Nephron progenitor cell (in vitro differentiated cells): ENCODE measurements around the gene MLH3.

Experiments
- DNase-seq: peaks from one replicate; pipeline ENCODE4 v3.0.0; 2021
- H3K27ac Mint-ChIP-seq: 2 replicates; pipeline ENCODE4 v1.8.0; 2021; ENCODE audit warnings: mild to moderate bottlenecking, moderate library complexity, mixed read lengths
- H3K27me3 Mint-ChIP-seq: 2 replicates; pipeline ENCODE4 v1.8.0; 2021; ENCODE audit warnings: mild to moderate bottlenecking, low read depth, mixed read lengths; ENCODE audit not compliant: poor library complexity
- H3K36me3 Mint-ChIP-seq: 2 replicates; pipeline ENCODE4 v1.8.0; 2021; ENCODE audit warnings: low read depth, mixed read lengths
- H3K4me1 Mint-ChIP-seq: 2 replicates; pipeline ENCODE4 v1.8.0; 2021; ENCODE audit warnings: mixed read lengths
- H3K4me3 Mint-ChIP-seq: 2 replicates; pipeline ENCODE4 v1.8.0; 2021; ENCODE audit warnings: mild to moderate bottlenecking, moderate library complexity, mixed read lengths
- H3K9me3 Mint-ChIP-seq: 2 replicates; pipeline ENCODE4 v1.8.0; 2021; ENCODE audit warnings: mild to moderate bottlenecking, moderate library complexity, mixed read lengths
- TF ChIP-seq, protein P1 (sequence below): fragments of 200-600 bp; sonication (generic); IDR thresholded peaks from 2 replicates; pipeline ENCODE4 v1.5.0; 2021; ENCODE audit warnings: antibody characterized with exemption

The MLH3 gene

DNA sequence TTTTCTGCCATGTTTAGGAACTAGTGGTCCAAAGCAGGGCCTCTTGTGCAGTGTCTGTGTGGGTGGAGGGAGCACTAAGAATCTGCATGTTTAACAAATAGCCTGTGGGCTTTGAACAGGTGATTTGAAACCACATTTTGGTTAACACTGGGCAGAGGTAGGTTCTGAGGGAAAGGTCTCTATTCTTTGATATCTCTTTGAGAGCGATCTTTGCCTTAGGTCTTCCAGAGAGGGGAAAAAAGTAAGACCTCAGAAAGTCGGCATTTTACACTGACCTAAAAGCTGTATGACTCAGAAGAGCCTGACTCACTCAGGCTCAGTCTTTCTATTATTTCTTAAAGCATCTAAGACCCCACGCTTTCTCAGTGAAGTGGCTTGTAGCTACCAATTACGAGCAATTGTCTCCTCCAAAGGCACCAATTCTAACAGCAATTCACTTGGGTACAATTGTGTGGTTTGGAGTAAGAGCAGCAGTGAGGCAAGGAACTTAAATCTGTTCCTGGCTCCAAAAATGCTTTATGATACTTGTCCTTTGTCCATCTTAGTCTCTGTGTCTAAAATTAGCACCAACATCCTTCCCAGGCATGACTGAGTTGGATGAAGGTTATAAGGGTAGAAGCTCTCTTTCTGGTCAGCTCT, 39.8 kb downstream of the MLH3 start:
- peaks cover 64% of the 10 kb centered on the region for H3K36me3 Mint-ChIP-seq

DNA sequence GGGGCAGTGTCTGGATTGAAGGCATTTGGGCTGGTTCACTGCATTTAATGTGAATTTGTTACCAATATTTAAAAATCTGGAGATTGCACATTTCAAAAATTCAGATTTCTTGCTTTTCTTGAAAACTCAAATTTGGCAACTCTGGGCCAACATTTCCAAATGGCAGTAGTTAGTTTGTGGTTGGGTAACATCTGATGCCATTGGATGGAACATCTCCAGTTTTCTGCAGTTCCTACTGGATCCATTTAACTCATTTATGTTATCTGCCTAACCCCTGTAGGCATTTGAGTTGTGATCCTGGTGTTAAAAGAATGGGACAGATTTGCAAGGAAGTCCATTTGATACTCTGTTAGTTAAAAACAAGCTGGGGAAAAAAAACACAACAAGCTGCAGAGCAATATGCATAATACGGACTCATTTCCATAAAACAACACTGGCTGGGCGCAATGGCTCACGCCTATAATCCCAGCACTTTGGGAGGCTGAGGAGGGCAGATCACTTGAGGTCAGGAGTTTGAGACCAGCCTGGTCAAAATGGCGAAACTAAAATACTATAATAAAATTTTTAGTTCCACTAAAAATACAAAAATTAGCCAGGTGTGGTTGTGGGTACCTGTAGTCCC, 40.7 kb downstream of the MLH3 start:
- TF ChIP-seq, protein P1, sequence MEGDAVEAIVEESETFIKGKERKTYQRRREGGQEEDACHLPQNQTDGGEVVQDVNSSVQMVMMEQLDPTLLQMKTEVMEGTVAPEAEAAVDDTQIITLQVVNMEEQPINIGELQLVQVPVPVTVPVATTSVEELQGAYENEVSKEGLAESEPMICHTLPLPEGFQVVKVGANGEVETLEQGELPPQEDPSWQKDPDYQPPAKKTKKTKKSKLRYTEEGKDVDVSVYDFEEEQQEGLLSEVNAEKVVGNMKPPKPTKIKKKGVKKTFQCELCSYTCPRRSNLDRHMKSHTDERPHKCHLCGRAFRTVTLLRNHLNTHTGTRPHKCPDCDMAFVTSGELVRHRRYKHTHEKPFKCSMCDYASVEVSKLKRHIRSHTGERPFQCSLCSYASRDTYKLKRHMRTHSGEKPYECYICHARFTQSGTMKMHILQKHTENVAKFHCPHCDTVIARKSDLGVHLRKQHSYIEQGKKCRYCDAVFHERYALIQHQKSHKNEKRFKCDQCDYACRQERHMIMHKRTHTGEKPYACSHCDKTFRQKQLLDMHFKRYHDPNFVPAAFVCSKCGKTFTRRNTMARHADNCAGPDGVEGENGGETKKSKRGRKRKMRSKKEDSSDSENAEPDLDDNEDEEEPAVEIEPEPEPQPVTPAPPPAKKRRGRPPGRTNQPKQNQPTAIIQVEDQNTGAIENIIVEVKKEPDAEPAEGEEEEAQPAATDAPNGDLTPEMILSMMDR: no peak
- Mint-ChIP-seq H3K9me3 (no peaks in the 10 kb centered on the region), H3K36me3 (peaks cover 61% of the 10 kb centered on the region), H3K27ac (no peak overlapping the region), H3K4me1 (peaks cover 8% of the 10 kb centered on the region), H3K4me3 (no peak overlapping the region), H3K27me3 (no peaks in the 10 kb centered on the region)
- no peak for DNase-seq

More for the DNA sequence above, 39.8 kb downstream of the MLH3 start:
- TF ChIP-seq, protein P1: no peak
- Mint-ChIP-seq H3K4me1 (peaks cover 8% of the 10 kb centered on the region), H3K4me3 (no peak overlapping the region), H3K9me3 (no peaks in the 10 kb centered on the region), H3K27ac (peak overlapping the region; percentile 77), H3K27me3 (no peaks in the 10 kb centered on the region)
- DNase-seq: no peak

DNA sequence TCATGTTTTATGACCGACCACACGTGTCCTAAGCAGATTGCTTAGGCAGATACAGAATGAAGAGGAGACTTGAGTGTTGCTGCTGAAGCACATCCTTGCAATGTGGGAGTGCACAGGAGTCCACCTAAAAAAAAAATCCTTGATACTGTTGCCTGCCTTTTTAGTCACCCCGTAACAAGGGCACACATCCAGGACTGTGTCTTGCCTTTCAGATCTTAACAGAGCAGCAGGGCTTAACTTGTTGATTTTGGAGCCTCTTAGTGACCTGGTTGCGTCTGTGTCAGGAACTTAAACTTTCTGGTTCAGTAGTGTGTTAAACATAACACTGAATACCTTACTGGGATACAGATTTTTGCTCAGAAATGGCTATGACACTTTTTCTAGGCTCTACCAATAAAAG, 42.1 kb downstream of the MLH3 start:
- peaks cover 13% of the 10 kb centered on the region for H3K4me1 Mint-ChIP-seq
- peaks cover 67% of the 10 kb centered on the region for H3K36me3 Mint-ChIP-seq
- no peaks in the 10 kb centered on the region for H3K27me3 Mint-ChIP-seq
- no peaks in the 10 kb centered on the region for H3K9me3 Mint-ChIP-seq
- H3K27ac Mint-ChIP-seq: no peak overlapping the region
- H3K4me3 Mint-ChIP-seq: no peak overlapping the region
- TF ChIP-seq, protein P1: no peak
- no peak for DNase-seq

DNA sequence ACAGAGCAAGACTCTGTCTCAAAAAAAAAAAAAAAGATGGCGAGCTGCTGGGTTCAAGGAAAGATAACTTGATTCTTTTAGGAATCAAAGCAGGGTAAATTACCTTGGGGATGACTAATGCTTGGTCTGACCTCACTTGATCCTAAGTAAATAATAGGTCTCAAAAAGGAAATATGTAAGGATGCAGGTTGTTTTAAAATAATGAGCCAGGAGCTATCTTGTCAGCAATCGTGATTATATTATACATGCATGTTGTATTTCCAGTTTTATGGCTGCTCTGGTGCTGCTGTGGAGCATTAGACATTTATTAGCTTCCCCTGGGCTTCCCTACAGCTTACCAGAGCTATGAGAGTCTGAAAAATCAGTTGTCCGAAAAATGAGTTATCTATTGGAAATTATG, 45.9 kb downstream of the MLH3 start:
- peaks cover 35% of the 10 kb centered on the region for H3K4me1 Mint-ChIP-seq
- no peak for DNase-seq
- peaks cover 51% of the 10 kb centered on the region for H3K36me3 Mint-ChIP-seq
- no peak overlapping the region for H3K27ac Mint-ChIP-seq
- peaks cover 3% of the 10 kb centered on the region for H3K27me3 Mint-ChIP-seq
- TF ChIP-seq, protein P1: no peak
- no peak overlapping the region for H3K4me3 Mint-ChIP-seq
- peaks cover 16% of the 10 kb centered on the region for H3K9me3 Mint-ChIP-seq

DNA sequence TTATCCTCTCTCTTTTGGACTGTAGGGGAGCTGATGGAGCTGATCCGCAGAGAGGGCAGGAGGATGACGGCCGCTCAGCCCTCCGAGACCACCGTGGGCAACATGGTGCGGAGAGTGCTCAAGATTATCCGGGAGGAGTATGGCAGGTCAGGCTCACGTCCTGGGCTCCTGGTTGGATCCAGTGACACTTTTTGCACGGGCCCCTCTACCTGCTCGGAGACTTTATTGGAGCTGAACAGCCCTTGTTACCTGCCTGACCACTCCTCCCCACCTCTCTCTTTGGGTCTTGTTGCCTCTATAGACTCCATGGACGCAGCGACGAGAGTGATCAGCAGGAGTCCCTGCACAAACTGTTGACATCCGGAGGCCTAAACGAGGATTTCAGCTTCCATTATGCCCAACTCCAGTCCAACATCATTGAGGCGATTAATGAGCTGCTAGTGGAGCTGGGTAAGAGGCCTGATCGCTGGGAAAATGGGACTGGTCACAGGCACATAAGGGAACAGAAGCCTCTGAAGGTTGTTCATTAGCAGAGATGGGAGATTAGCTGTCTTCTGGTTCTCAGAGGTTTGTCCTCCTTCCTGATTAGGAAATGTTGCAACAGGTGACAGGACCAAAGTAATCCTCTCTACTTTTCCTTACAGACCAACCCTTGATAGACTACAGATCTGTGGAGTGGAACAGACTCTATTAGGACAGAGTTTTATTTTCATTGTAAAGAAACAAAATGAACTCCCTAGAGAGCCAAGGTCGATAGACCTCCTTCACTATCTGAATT, 47.8 kb downstream of the MLH3 start:
- TF ChIP-seq, protein P1: no peak
- Mint-ChIP-seq H3K4me1 (peaks cover 35% of the 10 kb centered on the region), H3K27ac (peak overlapping the region; percentile 83)

More for the DNA sequence above, 47.8 kb downstream of the MLH3 start:
- peak; percentile 8 for DNase-seq
- Mint-ChIP-seq H3K9me3 (peaks cover 19% of the 10 kb centered on the region), H3K4me3 (peak overlapping the region; percentile 99), H3K36me3 (peaks cover 38% of the 10 kb centered on the region), H3K27me3 (peaks cover 8% of the 10 kb centered on the region)
